GM19023 (cell line): ENCODE measurements around the gene ITGB2.
"Not testable (repeated sequence)": the region's sequence is repeated elsewhere in the genome, so short reads cannot be mapped to it uniquely, and the experiment has no call there.

Source experiments
- ATAC-seq: cut with Tn5 transposase; IDR thresholded peaks from one replicate; pipeline ENCODE4 v1.9.1; 2021; ENCODE audit warnings: mild to moderate bottlenecking, moderate library complexity; ENCODE audit not compliant: unreplicated experiment

ITGB2 gene

DNA sequence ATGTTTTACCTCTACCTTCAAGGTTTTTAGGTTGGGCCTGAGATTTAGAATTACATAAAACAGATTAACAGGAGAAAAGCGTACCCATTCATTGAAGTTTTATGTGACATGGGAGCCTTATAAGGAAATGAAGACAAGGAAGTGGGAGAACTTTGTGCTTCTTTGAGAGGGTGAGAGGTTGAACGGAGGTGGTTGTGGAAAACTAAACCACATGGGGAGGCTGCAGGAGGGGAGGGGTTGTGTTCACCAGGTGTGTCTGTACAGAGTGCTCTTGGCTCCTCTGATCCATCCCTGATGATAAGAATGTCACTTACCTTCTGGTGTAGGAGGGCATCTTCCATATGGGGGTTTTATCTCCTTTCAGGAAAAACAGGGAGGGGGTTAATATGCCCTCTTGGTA, 21.9 kb upstream of the ITGB2 start:
- ATAC-seq = no peak

DNA sequence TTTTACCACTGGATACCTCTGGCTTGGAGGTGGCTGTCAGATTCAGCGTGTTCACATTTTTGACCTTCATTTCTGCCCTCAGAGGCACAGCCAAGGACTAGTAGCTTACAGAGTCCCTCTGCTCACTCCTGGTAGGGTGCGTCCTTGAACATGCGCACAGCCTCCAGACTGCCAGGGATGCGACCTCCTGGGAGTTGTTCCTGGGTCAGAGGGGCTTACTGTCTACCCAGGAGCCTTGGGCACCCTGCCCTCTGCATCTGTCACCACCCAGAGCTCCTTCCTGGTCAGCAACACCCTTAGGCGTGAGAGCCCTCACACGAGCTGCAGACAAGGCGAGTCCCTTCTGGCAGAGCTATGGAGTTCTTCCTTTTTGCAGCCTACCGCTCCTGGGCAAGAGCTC, 20.9 kb upstream of the ITGB2 start:
- ATAC-seq = no peak

GRCh38 chr21:44940116-44940631, 19.5 kb upstream of the ITGB2 start:
- peak; percentile 45 for ATAC-seq

DNA sequence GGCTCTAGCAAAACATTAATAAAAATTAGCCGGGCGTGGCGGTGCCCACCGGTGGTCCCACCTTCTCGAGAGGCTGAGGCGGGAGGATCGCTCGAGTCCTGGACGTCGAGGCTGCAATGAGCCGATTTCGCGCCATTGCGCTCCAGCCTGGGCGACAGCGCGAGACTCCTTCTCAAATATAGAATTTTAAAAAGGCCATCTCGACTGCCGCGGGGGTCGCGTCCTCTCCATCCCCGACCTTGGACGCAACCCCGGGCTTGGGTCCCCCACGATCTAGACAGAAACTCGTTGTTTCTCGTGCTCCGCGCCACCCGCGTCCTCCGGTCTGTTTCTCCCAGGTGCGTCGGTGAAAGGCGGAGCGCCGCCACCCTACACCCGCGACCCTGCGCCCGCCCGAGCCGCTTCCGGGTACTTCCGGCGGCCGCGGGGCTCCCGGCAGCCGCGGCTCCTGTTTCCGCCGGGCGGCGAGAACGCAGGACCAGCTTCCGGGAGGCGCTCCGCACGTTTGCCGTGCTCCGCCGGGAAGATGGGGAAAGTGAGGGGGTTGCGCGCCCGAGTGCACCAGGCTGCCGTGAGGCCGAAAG, 18.9 kb upstream of the ITGB2 start, which contains the start of gene SLX9:
Gene SLX9 (plus strand): TSS at position 498 of the 584 bp plus-strand sequence. CDS start 29 bp downstream, at position 527.
- ATAC-seq = peak; percentile 75

DNA sequence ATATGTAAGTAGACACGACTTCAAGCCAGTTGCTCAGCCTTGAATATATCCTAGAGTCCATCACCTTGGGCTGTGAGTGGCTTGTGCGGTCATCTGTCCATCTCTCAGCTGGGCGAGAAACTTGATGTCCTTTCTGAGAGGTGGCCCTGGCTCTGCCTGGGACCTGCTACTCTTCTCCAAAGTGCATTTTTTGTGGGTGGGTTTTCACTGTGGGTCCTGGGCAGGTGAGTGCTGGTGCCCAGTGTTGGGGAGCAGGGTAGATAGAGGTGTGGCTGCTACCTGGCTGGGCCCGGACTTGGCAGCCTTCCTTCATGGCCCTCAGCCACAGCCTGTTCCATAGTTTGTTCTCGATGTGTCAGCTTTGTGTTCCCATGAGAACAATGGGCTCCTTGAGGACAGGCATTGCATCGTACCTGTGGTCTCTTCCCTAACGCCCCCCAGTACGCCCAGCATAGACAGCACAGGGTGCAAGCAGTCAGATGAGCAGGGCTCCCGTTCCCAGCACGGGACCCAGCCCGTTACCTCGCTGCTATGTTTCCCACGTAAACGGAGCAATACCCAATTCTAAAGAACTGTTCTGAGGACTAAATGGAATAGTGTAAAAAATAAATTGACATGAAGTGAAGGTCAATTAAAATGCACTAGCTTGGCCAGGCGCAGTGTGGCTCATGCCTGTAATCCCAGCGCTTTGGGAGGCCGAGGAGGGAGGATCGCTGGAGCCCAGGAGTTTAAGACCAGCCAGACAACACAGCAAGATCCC, 18.3 kb upstream of the ITGB2 start:
- ATAC-seq = no peak

DNA sequence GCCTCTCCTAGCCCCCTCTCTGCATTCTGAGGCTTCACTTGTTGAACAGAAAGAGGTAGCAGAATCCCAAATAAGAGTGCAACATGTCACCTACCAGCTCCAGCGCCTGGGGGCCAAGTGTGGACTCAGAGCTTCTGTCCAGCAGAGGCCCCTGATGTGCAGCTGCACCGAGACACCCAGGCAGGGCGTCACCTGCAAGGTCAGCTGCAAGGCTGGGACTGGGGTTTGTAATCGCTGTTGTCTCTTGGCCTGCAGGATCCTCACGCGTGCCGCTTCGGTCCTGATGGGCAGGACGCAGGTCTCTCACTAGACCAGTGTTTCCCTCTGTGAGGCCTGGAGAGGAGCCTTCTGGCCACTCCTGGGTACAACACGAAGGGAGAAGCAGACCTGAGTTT, 14.8 kb upstream of the ITGB2 start:
- ATAC-seq = no peak

DNA sequence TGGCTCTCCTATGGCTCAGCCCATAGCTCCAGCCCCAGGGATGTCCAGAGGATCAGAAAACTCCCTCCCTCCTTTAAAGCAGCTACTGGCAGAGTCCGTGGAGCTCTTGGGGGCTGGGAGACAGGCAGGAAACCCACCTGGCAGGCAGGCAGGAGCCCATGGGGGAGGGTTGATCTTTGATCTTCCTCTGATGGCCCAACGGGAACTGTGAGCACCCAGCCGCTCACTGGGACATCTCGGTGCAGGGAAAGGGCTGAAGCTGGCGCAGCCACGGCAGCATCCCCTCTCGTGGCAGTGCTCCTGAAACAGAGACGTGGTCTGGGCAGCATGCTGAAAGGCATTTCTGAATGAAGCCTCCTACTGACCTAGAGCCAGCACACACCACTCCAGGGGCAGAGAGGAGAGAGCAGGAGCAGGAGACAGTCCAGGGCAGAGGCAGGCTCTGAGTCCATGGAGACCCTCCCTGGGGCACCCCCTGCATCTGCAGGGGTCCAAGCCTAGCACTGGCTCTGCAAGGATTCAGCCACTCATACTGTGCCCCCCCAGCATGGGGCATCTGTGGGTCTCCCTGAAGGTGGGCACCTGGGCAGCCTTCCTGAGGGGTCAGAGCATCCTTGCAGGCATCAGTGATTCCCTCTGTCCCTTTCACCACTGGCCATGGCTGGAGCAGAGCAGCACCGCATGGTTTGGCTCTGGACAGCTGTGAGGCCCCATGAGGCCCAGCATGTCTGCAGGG, 14.3 kb upstream of the ITGB2 start:
- ATAC-seq = no peak

DNA sequence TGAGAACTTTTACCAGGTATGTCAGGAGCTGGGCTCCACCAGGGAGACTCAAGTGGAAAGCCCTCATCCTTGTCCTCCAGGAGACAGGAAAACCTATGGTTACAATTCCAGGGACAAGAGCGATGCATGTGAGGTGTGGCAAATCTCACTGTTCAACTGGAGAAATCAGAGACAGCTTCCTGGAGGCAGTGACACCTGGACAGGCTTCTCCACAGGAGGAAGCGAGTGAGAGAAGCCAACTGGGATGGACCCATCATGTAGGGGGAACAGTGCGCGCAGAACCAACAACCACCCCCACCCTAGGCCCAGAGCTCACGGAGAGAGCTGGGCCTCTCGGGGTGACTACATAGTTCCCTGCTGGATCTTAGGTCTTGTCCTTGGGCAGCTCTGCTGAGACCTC, 13.6 kb upstream of the ITGB2 start:
- no peak for ATAC-seq

GRCh38 chr21:44933918-44934260, 13.2 kb upstream of the ITGB2 start:
- no peak for ATAC-seq

DNA sequence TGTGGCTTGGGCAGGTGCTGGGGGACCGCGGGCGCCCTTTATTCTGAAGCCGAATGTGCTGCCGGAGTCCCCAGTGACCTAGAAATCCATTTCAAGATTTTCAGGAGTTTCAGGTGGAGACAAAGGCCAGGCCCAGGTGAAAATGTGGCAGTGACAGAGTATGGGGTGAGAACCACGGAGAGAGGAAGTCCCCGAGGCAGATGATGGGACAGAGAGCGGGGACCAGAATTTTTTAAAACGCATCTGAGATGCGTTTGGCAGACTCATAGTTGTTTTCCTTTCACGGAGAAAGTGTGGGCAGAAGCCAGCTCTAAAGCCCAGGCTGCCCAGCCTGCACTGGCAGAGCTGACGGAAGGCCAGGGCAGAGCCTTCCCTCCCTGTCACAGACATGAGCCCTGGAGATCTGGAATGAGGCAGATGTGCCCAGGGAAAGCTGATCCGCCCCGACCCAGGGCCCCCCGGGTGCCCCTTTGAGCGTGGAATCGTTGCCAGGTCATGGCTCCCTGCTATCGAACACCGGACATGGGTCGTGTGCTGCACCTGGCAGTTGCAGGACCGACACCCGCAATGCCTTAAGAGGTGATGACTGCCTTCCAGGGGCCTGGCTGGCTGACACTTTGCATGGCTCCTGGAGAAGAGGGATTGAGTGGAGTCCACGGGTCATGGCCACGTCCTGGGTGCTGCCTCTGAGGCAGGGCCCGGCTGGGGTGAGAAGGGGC, 12.7 kb upstream of the ITGB2 start:
- no peak for ATAC-seq

GRCh38 chr21:44932408-44933181, 11.9 kb upstream of the ITGB2 start:
- no peak for ATAC-seq

- no peak for ATAC-seq
These were observed 11.1 kb upstream of the ITGB2 start for GRCh38 chr21:44931501-44932407.

DNA sequence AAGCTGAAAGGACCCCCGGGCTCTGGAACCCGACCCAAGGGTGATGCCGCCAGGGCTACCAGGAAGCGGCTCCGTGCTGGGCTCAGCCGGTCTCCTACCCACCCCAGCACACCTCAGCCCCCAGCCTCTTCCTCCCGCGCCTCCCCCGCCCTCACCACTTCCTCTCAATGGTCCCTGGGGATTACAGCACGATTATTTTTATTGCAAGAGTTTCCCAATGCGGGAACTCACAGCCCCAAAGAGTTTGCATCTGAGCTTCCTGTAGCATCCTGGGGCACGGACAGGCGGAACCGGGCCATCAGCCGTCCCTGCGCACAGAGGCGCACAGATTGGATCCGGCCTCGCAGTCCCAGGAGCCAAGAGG, 10.4 kb upstream of the ITGB2 start:
- no peak for ATAC-seq

GRCh38 chr21:44930543-44930981, 9.9 kb upstream of the ITGB2 start:
- no peak for ATAC-seq

DNA sequence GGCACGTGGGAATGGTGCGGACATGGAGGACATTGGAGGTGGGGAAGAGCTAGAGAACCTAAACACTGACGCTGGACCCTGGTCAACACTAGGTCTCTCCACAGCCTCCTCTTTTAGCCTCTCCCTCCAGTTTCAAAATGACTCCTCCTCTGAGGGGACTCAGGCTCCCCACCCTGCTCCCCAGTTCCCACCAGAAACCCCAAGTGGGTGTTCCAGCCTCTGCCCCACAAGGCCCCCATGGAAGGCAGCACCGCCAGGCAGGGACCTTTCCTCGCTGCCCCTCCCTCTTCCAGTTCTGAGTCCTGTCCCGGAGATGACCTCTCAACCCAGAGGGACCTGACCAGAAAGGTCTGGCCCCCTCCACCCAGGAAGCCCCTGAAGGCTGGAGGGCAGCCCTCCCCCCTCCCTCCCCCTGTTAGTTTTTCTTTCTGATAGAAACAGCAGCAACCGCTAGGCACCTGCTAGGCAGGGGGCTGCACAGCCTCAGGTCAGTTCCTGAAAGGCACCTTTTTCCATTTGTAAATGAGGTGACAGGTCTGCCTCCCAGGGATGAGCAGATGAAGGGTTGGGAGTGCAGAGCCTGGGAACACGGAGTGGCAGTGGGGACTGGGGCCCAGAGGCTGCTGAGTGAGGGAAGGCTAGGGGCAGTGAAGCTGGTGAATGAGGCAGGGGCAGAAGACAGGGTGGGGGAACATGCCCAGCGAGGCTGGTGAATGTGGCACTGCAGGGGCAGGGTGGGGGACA, 9.3 kb upstream of the ITGB2 start:
- ATAC-seq = no peak

GRCh38 chr21:44929242-44929798, 8.6 kb upstream of the ITGB2 start:
- no peak for ATAC-seq

- ATAC-seq = not testable (repeated sequence)
These were observed 8.0 kb upstream of the ITGB2 start for GRCh38 chr21:44928500-44929241.
